Neural progenitor cell (in vitro differentiated cells): ENCODE data around the gene ETFBKMT. TPM values are rescaled to one million over a fixed set of nuclear protein-coding genes. Genes with fewer than 3 reads are reported as not detected.

Experiments used
- DNase-seq: peaks from one replicate; pipeline ENCODE4 v3.0.0-alpha.2; 2016; ENCODE audit warnings: low spot score
- H2AFZ ChIP-seq: fragments of 200-600 bp; sonication (generic); replicated peaks from 2 replicates; pipeline ENCODE4 v1.6.1; 2016; ENCODE audit warnings: antibody characterized with exemption
- H3F3A ChIP-seq: fragments of 200-600 bp; sonication (generic); 2 replicates; pipeline ENCODE4 v1.6.1; 2016; ENCODE audit warnings: antibody characterized with exemption, low read depth
- H3K27ac ChIP-seq: fragments of 200-600 bp; sonication (generic); 2 replicates; pipeline ENCODE4 v1.5.1; 2016; ENCODE audit warnings: mild to moderate bottlenecking
- H3K27me3 ChIP-seq: fragments of 200-600 bp; sonication (generic); 2 replicates; pipeline ENCODE4 v1.6.1; 2016; ENCODE audit warnings: mild to moderate bottlenecking, moderate library complexity
- H3K36me3 ChIP-seq: fragments of 200-600 bp; sonication (generic); 2 replicates; pipeline ENCODE4 v1.5.1; 2016
- H3K4me1 ChIP-seq: fragments of 200-600 bp; sonication (generic); 2 replicates; pipeline ENCODE4 v1.6.1; 2016; ENCODE audit warnings: mixed run types
- H3K4me2 ChIP-seq: fragments of 200-600 bp; sonication (generic); 2 replicates; pipeline ENCODE4 v1.6.1; 2016
- H3K4me3 ChIP-seq: fragments of 200-600 bp; sonication (generic); 2 replicates; pipeline ENCODE4 v1.5.1; 2016
- H3K79me2 ChIP-seq: fragments of 200-600 bp; sonication (generic); 2 replicates; pipeline ENCODE4 v1.6.1; 2016; ENCODE audit warnings: low read depth
- H3K9ac ChIP-seq: fragments of 200-600 bp; sonication (generic); 2 replicates; pipeline ENCODE4 v1.6.1; 2016
- H3K9me3 ChIP-seq: fragments of 200-600 bp; sonication (generic); 2 replicates; pipeline ENCODE4 v1.5.1; 2016; ENCODE audit warnings: low read depth
- H4K20me1 ChIP-seq: fragments of 200-600 bp; sonication (generic); 2 replicates; pipeline ENCODE4 v1.6.1; 2016; ENCODE audit warnings: low read depth
- H3K27ac Mint-ChIP-seq: 3 replicates; pipeline ENCODE4 v1.8.0; 2021; ENCODE audit warnings: mixed read lengths
- H3K27me3 Mint-ChIP-seq: 2 replicates; pipeline ENCODE4 v1.8.0; 2022; ENCODE audit warnings: low read depth, mild to moderate bottlenecking, inconsistent platforms, moderate library complexity, mixed read lengths; ENCODE audit not compliant: insufficient read depth
- H3K36me3 Mint-ChIP-seq: 3 replicates; pipeline ENCODE4 v1.8.0; 2021; ENCODE audit warnings: mixed read lengths
- H3K4me1 Mint-ChIP-seq: 3 replicates; pipeline ENCODE4 v1.8.0; 2021; ENCODE audit warnings: mixed read lengths
- H3K4me3 Mint-ChIP-seq: 3 replicates; pipeline ENCODE4 v1.8.0; 2021; ENCODE audit warnings: mild to moderate bottlenecking, moderate library complexity, mixed read lengths
- H3K9me3 Mint-ChIP-seq: 3 replicates; pipeline ENCODE4 v1.8.0; 2020; ENCODE audit warnings: mixed read lengths
- CTCF ChIP-seq: fragments of 200-600 bp; sonication (generic); IDR thresholded peaks from 2 replicates; pipeline ENCODE4 v1.5.1; 2017; ENCODE audit warnings: antibody characterized with exemption, mild to moderate bottlenecking
- EZH2 ChIP-seq: fragments of 200-600 bp; sonication (generic); IDR thresholded peaks from 2 replicates; pipeline ENCODE4 v1.6.1; 2017; ENCODE audit warnings: antibody characterized with exemption, mild to moderate bottlenecking, moderate library complexity
- EZH2phosphoT487 ChIP-seq: fragments of 200-600 bp; sonication (generic); IDR thresholded peaks from 2 replicates; pipeline ENCODE4 v1.6.1; 2017; ENCODE audit warnings: antibody characterized with exemption
- total RNA-seq: library from RNA; depleted of rRNA; stranded (reverse); fragments of >200 nt; gene quantifications from 2 replicates; pipeline ENCODE4 v1.2.3, GENCODE V29; 2015; ENCODE audit warnings: low replicate concordance

Gene ETFBKMT
- total RNA-seq, 1 donor from 2014 or later = 1.5 TPM

DNA sequence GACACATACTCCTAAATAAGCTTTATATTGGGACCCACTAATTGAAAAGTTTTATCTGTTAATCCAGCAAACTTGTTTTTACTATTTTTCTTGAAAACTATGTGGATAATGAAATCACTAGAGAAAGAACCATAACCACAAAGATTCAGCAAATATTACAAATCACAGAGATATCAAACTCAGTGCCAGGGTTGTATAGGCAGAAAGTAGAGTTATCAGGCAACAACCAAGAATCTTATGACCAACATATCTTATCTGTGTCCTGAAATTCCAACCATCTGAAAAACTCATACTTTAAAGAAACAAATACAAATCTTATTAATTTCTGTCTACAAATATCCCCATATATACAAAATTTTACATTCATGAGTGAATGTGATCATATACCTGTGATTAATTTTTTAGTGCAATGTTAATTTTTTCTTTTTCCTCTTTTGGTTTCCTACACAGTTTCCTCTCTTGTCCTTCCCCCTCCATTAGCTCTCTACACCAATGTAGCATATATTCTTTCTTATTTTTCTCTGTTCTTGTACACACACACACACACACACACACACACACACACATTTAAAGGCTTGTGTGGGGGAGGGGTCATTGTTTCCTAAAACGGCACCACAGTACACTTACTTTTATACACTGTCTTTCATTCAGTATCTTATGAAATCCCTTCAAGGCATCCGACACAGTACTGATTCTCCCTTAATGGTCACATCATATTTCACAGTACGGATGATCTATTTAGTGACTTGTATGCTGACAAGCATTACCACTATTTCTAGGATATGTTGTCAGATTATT is 50.7 kb downstream of the ETFBKMT start:
- Histone ChIP-seq H3K4me3 (no peak overlapping the region), H3K4me1 (no peaks in the 10 kb centered on the region), H3K9me3 (peaks cover 8% of the 10 kb centered on the region), H3K27me3 (no peaks in the 10 kb centered on the region), H3K27ac (no peak overlapping the region), H2AFZ (no peak overlapping the region), H3F3A (no peaks in the 10 kb centered on the region), H3K9ac (no peak overlapping the region), H4K20me1 (no peaks in the 10 kb centered on the region), H3K79me2 (no peaks in the 10 kb centered on the region), H3K36me3 (no peaks in the 10 kb centered on the region), H3K4me2 (no peak overlapping the region)
- no peak for DNase-seq
- H3K36me3 Mint-ChIP-seq = peaks cover 13% of the 10 kb centered on the region
- TF ChIP-seq CTCF = no peak
- TF ChIP-seq EZH2 = no peak
- TF ChIP-seq EZH2phosphoT487 = no peak
- no peak overlapping the region for H3K4me3 Mint-ChIP-seq
- no peaks in the 10 kb centered on the region for H3K4me1 Mint-ChIP-seq
- H3K27me3 Mint-ChIP-seq = peaks cover 2% of the 10 kb centered on the region
- no peak overlapping the region for H3K27ac Mint-ChIP-seq
- H3K9me3 Mint-ChIP-seq = peaks cover 12% of the 10 kb centered on the region

GRCh38 chr12:31712877-31713276 is 53.4 kb downstream of the ETFBKMT start:
- peaks cover 6% of the 10 kb centered on the region for H3K36me3 Mint-ChIP-seq
- no peak for DNase-seq
- peaks cover 6% of the 10 kb centered on the region for H3K9me3 Mint-ChIP-seq
- H3K27ac ChIP-seq = no peak overlapping the region
- no peaks in the 10 kb centered on the region for H3K79me2 ChIP-seq
- H3K4me3 Mint-ChIP-seq = no peak overlapping the region
- H3K4me3 ChIP-seq = no peak overlapping the region
- no peaks in the 10 kb centered on the region for H3K4me1 ChIP-seq
- no peaks in the 10 kb centered on the region for H4K20me1 ChIP-seq
- peaks cover 2% of the 10 kb centered on the region for H3K27me3 Mint-ChIP-seq
- H3K27me3 ChIP-seq = no peaks in the 10 kb centered on the region
- H2AFZ ChIP-seq = no peak overlapping the region
- no peaks in the 10 kb centered on the region for H3K36me3 ChIP-seq
- H3K9ac ChIP-seq = no peak overlapping the region
- TF ChIP-seq EZH2 = no peak
- no peak for TF ChIP-seq CTCF
- TF ChIP-seq EZH2phosphoT487 = no peak
- H3F3A ChIP-seq = no peaks in the 10 kb centered on the region
- no peak overlapping the region for H3K27ac Mint-ChIP-seq
- H3K9me3 ChIP-seq = peaks cover 2% of the 10 kb centered on the region
- no peak overlapping the region for H3K4me2 ChIP-seq
- H3K4me1 Mint-ChIP-seq = no peaks in the 10 kb centered on the region

DNA sequence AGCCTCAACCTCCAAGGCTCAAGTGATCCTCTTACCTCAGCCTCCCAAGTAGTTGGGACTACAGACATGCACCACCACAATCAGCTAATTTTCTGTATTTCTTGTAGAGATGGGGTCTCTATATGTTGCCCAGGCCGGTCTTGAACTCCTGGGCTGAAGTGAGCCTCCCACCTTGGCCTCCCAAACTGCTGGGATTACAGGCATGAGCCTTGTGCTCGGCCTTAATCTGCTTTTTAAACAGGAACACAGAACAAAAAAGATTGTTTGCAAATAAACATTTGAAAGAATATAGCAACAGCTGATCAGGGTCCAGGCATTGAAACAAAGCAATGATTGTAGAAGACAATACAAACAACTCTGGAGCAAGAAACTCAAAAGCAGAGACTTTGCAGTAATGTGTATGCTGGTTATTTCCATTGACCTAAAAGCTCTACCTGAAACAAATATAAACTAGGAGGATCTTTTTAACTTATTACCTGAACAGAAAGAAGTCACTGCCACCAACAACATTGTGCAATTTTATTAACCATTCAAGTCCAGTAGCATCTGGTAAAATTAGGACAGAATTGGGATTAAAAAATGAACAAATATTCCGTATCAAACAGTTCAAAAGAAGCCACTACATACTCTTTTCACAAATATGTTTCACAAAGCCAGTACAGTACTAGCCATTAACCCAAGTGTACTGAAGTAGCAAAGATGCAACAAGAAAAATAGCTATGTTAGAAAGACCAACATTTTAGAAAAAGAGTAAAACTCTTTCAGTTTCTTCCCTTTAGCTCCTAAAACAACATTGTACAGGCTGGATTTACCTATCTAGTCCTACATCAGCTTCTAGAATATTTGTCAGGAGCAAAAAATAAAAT is 55.2 kb downstream of the ETFBKMT start:
- H3F3A ChIP-seq = no peaks in the 10 kb centered on the region
- peaks cover 5% of the 10 kb centered on the region for H3K36me3 Mint-ChIP-seq
- H3K9me3 Mint-ChIP-seq = peaks cover 4% of the 10 kb centered on the region
- H3K4me1 Mint-ChIP-seq = no peaks in the 10 kb centered on the region
- no peak overlapping the region for H3K4me3 ChIP-seq
- H2AFZ ChIP-seq = no peak overlapping the region
- H3K27me3 ChIP-seq = no peaks in the 10 kb centered on the region
- no peaks in the 10 kb centered on the region for H4K20me1 ChIP-seq
- H3K9ac ChIP-seq = no peak overlapping the region
- no peak overlapping the region for H3K27ac ChIP-seq
- no peak for DNase-seq
- no peaks in the 10 kb centered on the region for H3K36me3 ChIP-seq
- no peak overlapping the region for H3K27ac Mint-ChIP-seq
- no peak overlapping the region for H3K4me2 ChIP-seq
- peaks cover 2% of the 10 kb centered on the region for H3K27me3 Mint-ChIP-seq
- no peaks in the 10 kb centered on the region for H3K79me2 ChIP-seq
- peaks cover 7% of the 10 kb centered on the region for H3K4me1 ChIP-seq
- no peak for TF ChIP-seq CTCF
- no peak for TF ChIP-seq EZH2
- no peak for TF ChIP-seq EZH2phosphoT487
- H3K4me3 Mint-ChIP-seq = no peak overlapping the region
- no peaks in the 10 kb centered on the region for H3K9me3 ChIP-seq
